ENCODE data around the gene ZNF689. TPM values are rescaled to one million over a fixed set of nuclear protein-coding genes. Genes with fewer than 3 reads are reported as not detected.

Gene ZNF689
- total RNA-seq, 1 experiment from 2014 or later = 21.1 TPM

- H3K4ac ChIP-seq (ENCODE audit: low read depth, low read length) = no peak overlapping the region
- H2AFZ ChIP-seq (ENCODE audit: low read length) = no peak overlapping the region
- no peaks in the 10 kb centered on the region; the same call in 1 of the 2 replicates for H3K4me1 ChIP-seq (ENCODE audit: insufficient read depth, low read length)
- no peak overlapping the region for H3K4me2 ChIP-seq (ENCODE audit: insufficient read depth, insufficient read length, low read length)
- Mint-ChIP-seq H3K4me3 (no peak overlapping the region), H3K9me3 (no peaks in the 10 kb centered on the region), H3K27ac (no peak overlapping the region; a peak in 1 of 7 replicates), H3K4me1 (peaks cover 9 to 18% of the 10 kb centered on the region in 2 experiments), H3K27me3 (ENCODE audit: low read depth) (peaks cover 9% of the 10 kb centered on the region), H3K36me3 (ENCODE audit: insufficient read depth in 1 of 3, low read depth in 3 of 3) (no peaks in the 10 kb centered on the region)
- no peak overlapping the region for H3T11ph ChIP-seq (ENCODE audit: low read length)
- no peak overlapping the region for H3K18ac ChIP-seq (ENCODE audit: insufficient read length, low read depth, low read length)
- no peak overlapping the region for H3K56ac ChIP-seq (ENCODE audit: insufficient read length, low read depth, low read length)
- no peaks in the 10 kb centered on the region for H3K79me2 ChIP-seq (ENCODE audit: insufficient read depth, low read length)
- H4K20me1 ChIP-seq (ENCODE audit: control insufficient read depth, insufficient read depth, insufficient read length) = no peaks in the 10 kb centered on the region
- H2BK5ac ChIP-seq (ENCODE audit: insufficient read length, low read length) = no peak overlapping the region
- H2BK20ac ChIP-seq (ENCODE audit: low read depth, low read length, poor library complexity, severe bottlenecking) = no peak overlapping the region
- no peak overlapping the region for H4K8ac ChIP-seq (replicated peaks; ENCODE audit: insufficient read length, low read depth, low read length)
- peaks cover 9% of the 10 kb centered on the region for H3K23me2 ChIP-seq (ENCODE audit: insufficient read length, low read depth, low read length, poor library complexity, severe bottlenecking)
- H2AK5ac ChIP-seq (ENCODE audit: insufficient read length, low read length) = no peak overlapping the region
- no peak overlapping the region for H3K9ac ChIP-seq (ENCODE audit: extremely low read depth, insufficient read length, low read length)
- no peak overlapping the region for H3K14ac ChIP-seq (ENCODE audit: insufficient read depth, low read length)
- no peaks in the 10 kb centered on the region for H3K9me3 ChIP-seq (ENCODE audit: control insufficient read depth, low read depth, low read length)
- no peak for DNase-seq
- H2BK15ac ChIP-seq (ENCODE audit: low read depth, low read length) = no peak overlapping the region
- no peaks in the 10 kb centered on the region for H3K79me1 ChIP-seq (ENCODE audit: insufficient read depth, low read depth, low read length, poor library complexity, severe bottlenecking)
- H3K27ac ChIP-seq (ENCODE audit: insufficient read length, low read depth, low read length) = no peak overlapping the region
- WGBS (ENCODE audit: extremely low coverage, insufficient read length, low lambda C conversion rate) = no CpG with 5 or more reads among the region's 4 CpGs
- H3K23ac ChIP-seq (ENCODE audit: insufficient read length, low read depth, low read length) = no peak overlapping the region
- no peak overlapping the region for H4K91ac ChIP-seq (ENCODE audit: insufficient read length, low read depth, low read length)
- no peak for TF ChIP-seq CTCF (conservative IDR thresholded peaks at IDR 0.05)
- no peaks in the 10 kb centered on the region for H3K27me3 ChIP-seq (ENCODE audit: insufficient read depth, low read length)
- H2BK120ac ChIP-seq (ENCODE audit: low read depth, low read length, poor library complexity, severe bottlenecking) = no peak overlapping the region
- H4K5ac ChIP-seq (ENCODE audit: insufficient read length, low read depth, low read length) = no peak overlapping the region
- no peak overlapping the region for H2BK12ac ChIP-seq (ENCODE audit: insufficient read length, low read depth, low read length)
Observed at GRCh38 chr16:30566531-30566930, 43.7 kb downstream of the ZNF689 start.

Data from H9 (cell line).